ENCODE results near the gene EPHA3.

The EPHA3 gene

GRCh38 chr3:89360156-89360555 is 252.7 kb downstream of the EPHA3 start:
- H4K8ac ChIP-seq (ENCODE audit: low read length): no peak overlapping the region
- H3K9ac ChIP-seq (ENCODE audit: low read length): no peak overlapping the region
- H2BK5ac ChIP-seq (ENCODE audit: low read depth, low read length, poor library complexity, severe bottlenecking): no peak overlapping the region
- no peaks in the 10 kb centered on the region for H3K79me1 ChIP-seq (replicated peaks; ENCODE audit: low read length, poor library complexity, severe bottlenecking)
- no peak overlapping the region for H3K27ac ChIP-seq (ENCODE audit: low read length, poor library complexity, severe bottlenecking)
- H2AK5ac ChIP-seq (ENCODE audit: low read length, severe bottlenecking): no peak overlapping the region
- no peak overlapping the region for H2BK12ac ChIP-seq (ENCODE audit: low read length in 2 of 2)
- no peaks in the 10 kb centered on the region for H3K9me3 ChIP-seq (ENCODE audit: control insufficient read depth, low read length)
- 75% methylated on average over 1 of the region's 1 CpG for WGBS
- H3K4ac ChIP-seq (ENCODE audit: low read depth in 1 of 2, low read length in 2 of 2): no peak overlapping the region
- no peaks in the 10 kb centered on the region for H3K36me3 ChIP-seq (ENCODE audit: control insufficient read depth in 1 of 2, insufficient read depth in 2 of 2, low read depth in 1 of 2, low read length in 2 of 2)
- no peak overlapping the region for H3K18ac ChIP-seq (ENCODE audit: low read depth in 1 of 2, low read length in 2 of 2)
- H3K23ac ChIP-seq (ENCODE audit: low read length in 2 of 2): no peak overlapping the region
- no peak overlapping the region for H2AFZ ChIP-seq (ENCODE audit: low read depth, low read length)
- H3K27me3 ChIP-seq (ENCODE audit: control insufficient read depth in 1 of 2, insufficient read depth in 1 of 2, low read length in 2 of 2): peaks cover 0 to 12% of the 10 kb centered on the region in 2 experiments
- no peak overlapping the region for H4K91ac ChIP-seq (ENCODE audit: low read length)
- H2BK120ac ChIP-seq (ENCODE audit: low read depth, low read length): no peak overlapping the region
- DNase-seq: peak; percentile 46
- H3K4me3 ChIP-seq (ENCODE audit: insufficient read depth in 1 of 2, low read depth in 1 of 2, low read length in 2 of 2): no peak overlapping the region
- H2BK15ac ChIP-seq (ENCODE audit: low read depth, poor library complexity, severe bottlenecking): no peak overlapping the region
- no peak overlapping the region for H3K4me2 ChIP-seq (ENCODE audit: low read length, poor library complexity, severe bottlenecking)
- H3K4me1 ChIP-seq (ENCODE audit: control insufficient read depth, insufficient read depth, low read depth, low read length): no peaks in the 10 kb centered on the region
- no peak overlapping the region for H3K14ac ChIP-seq (ENCODE audit: low read length in 2 of 2)

- Histone ChIP-seq H2BK120ac (ENCODE audit: low read depth, low read length) (no peak overlapping the region), H2BK15ac (ENCODE audit: low read depth, poor library complexity, severe bottlenecking) (no peak overlapping the region), H3K23ac (ENCODE audit: low read length in 2 of 2) (no peak overlapping the region), H3K18ac (ENCODE audit: low read depth in 1 of 2, low read length in 2 of 2) (no peak overlapping the region), H3K4me2 (ENCODE audit: low read length, poor library complexity, severe bottlenecking) (no peak overlapping the region), H3K4me3 (ENCODE audit: insufficient read depth in 1 of 2, low read depth in 1 of 2, low read length in 2 of 2) (no peak overlapping the region), H3K4me1 (ENCODE audit: control insufficient read depth, insufficient read depth, low read depth, low read length) (no peaks in the 10 kb centered on the region), H2BK12ac (ENCODE audit: low read length in 2 of 2) (no peak overlapping the region), H4K8ac (ENCODE audit: low read length) (no peak overlapping the region), H2AK5ac (ENCODE audit: low read length, severe bottlenecking) (no peak overlapping the region), H3K9ac (ENCODE audit: low read length) (no peak overlapping the region), H3K27me3 (ENCODE audit: control insufficient read depth in 1 of 2, insufficient read depth in 1 of 2, low read length in 2 of 2) (peaks cover 0 to 12% of the 10 kb centered on the region in 2 experiments), H3K4ac (ENCODE audit: low read depth in 1 of 2, low read length in 2 of 2) (no peak overlapping the region), H2AFZ (ENCODE audit: low read depth, low read length) (no peak overlapping the region), H2BK5ac (ENCODE audit: low read depth, low read length, poor library complexity, severe bottlenecking) (no peak overlapping the region), H3K9me3 (ENCODE audit: control insufficient read depth, low read length) (no peaks in the 10 kb centered on the region), H3K14ac (ENCODE audit: low read length in 2 of 2) (no peak overlapping the region), H3K27ac (ENCODE audit: low read length, poor library complexity, severe bottlenecking) (no peak overlapping the region), H3K79me1 (replicated peaks; ENCODE audit: low read length, poor library complexity, severe bottlenecking) (no peaks in the 10 kb centered on the region), H3K36me3 (ENCODE audit: control insufficient read depth in 1 of 2, insufficient read depth in 2 of 2, low read depth in 1 of 2, low read length in 2 of 2) (no peaks in the 10 kb centered on the region), H4K91ac (ENCODE audit: low read length) (no peak overlapping the region)
- 77% methylated on average over 1 of the region's 1 CpG for WGBS
- DNase-seq: no peak
Observed at GRCh38 chr3:89362496-89362895, 255.1 kb downstream of the EPHA3 start.

GRCh38 chr3:89363171-89363570 is 255.8 kb downstream of the EPHA3 start:
- no peak overlapping the region for H4K91ac ChIP-seq (ENCODE audit: low read length)
- no peak overlapping the region for H3K4ac ChIP-seq (ENCODE audit: low read depth in 1 of 2, low read length in 2 of 2)
- WGBS: 92% methylated on average over 3 of the region's 3 CpGs
- H3K4me1 ChIP-seq (ENCODE audit: control insufficient read depth, insufficient read depth, low read depth, low read length): no peaks in the 10 kb centered on the region
- H4K8ac ChIP-seq (ENCODE audit: low read length): no peak overlapping the region
- H3K18ac ChIP-seq (ENCODE audit: low read depth in 1 of 2, low read length in 2 of 2): peak overlapping the region in 1 of 2 experiments; percentile 12
- no peaks in the 10 kb centered on the region for H3K79me1 ChIP-seq (replicated peaks; ENCODE audit: low read length, poor library complexity, severe bottlenecking)
- no peak overlapping the region for H2AK5ac ChIP-seq (ENCODE audit: low read length, severe bottlenecking)
- no peak overlapping the region for H2BK15ac ChIP-seq (ENCODE audit: low read depth, poor library complexity, severe bottlenecking)
- DNase-seq: no peak
- H3K4me2 ChIP-seq (ENCODE audit: low read length, poor library complexity, severe bottlenecking): no peak overlapping the region
- no peak overlapping the region for H3K9ac ChIP-seq (ENCODE audit: low read length)
- no peak overlapping the region for H3K27ac ChIP-seq (ENCODE audit: low read length, poor library complexity, severe bottlenecking)
- no peaks in the 10 kb centered on the region for H3K36me3 ChIP-seq (ENCODE audit: control insufficient read depth in 1 of 2, insufficient read depth in 2 of 2, low read depth in 1 of 2, low read length in 2 of 2)
- peak overlapping the region in 1 of 2 experiments; percentile 39 for H2BK12ac ChIP-seq (ENCODE audit: low read length in 2 of 2)
- peaks cover 0 to 12% of the 10 kb centered on the region in 2 experiments for H3K27me3 ChIP-seq (ENCODE audit: control insufficient read depth in 1 of 2, insufficient read depth in 1 of 2, low read length in 2 of 2)
- no peak overlapping the region for H2BK5ac ChIP-seq (ENCODE audit: low read depth, low read length, poor library complexity, severe bottlenecking)
- no peak overlapping the region for H3K4me3 ChIP-seq (ENCODE audit: insufficient read depth in 1 of 2, low read depth in 1 of 2, low read length in 2 of 2)
- H3K23ac ChIP-seq (ENCODE audit: low read length in 2 of 2): no peak overlapping the region
- H3K14ac ChIP-seq (ENCODE audit: low read length in 2 of 2): no peak overlapping the region
- H2BK120ac ChIP-seq (ENCODE audit: low read depth, low read length): no peak overlapping the region
- no peak overlapping the region for H2AFZ ChIP-seq (ENCODE audit: low read depth, low read length)
- no peaks in the 10 kb centered on the region for H3K9me3 ChIP-seq (ENCODE audit: control insufficient read depth, low read length)

GRCh38 chr3:89364314-89364713 is 256.9 kb downstream of the EPHA3 start:
- Histone ChIP-seq H3K4me2 (ENCODE audit: low read length, poor library complexity, severe bottlenecking) (no peak overlapping the region), H2BK120ac (ENCODE audit: low read depth, low read length) (no peak overlapping the region), H3K27me3 (ENCODE audit: control insufficient read depth in 1 of 2, insufficient read depth in 1 of 2, low read length in 2 of 2) (peaks cover 0 to 12% of the 10 kb centered on the region in 2 experiments), H2BK5ac (ENCODE audit: low read depth, low read length, poor library complexity, severe bottlenecking) (no peak overlapping the region), H3K18ac (ENCODE audit: low read depth in 1 of 2, low read length in 2 of 2) (no peak overlapping the region), H2AK5ac (ENCODE audit: low read length, severe bottlenecking) (no peak overlapping the region), H3K9ac (ENCODE audit: low read length) (no peak overlapping the region), H3K14ac (ENCODE audit: low read length in 2 of 2) (no peak overlapping the region), H2BK15ac (ENCODE audit: low read depth, poor library complexity, severe bottlenecking) (no peak overlapping the region), H4K91ac (ENCODE audit: low read length) (no peak overlapping the region), H2AFZ (ENCODE audit: low read depth, low read length) (no peak overlapping the region), H3K79me1 (replicated peaks; ENCODE audit: low read length, poor library complexity, severe bottlenecking) (no peaks in the 10 kb centered on the region), H3K4me1 (ENCODE audit: control insufficient read depth, insufficient read depth, low read depth, low read length) (no peaks in the 10 kb centered on the region), H3K36me3 (ENCODE audit: control insufficient read depth in 1 of 2, insufficient read depth in 2 of 2, low read depth in 1 of 2, low read length in 2 of 2) (no peaks in the 10 kb centered on the region), H3K9me3 (ENCODE audit: control insufficient read depth, low read length) (no peaks in the 10 kb centered on the region), H4K8ac (ENCODE audit: low read length) (no peak overlapping the region), H3K4me3 (ENCODE audit: insufficient read depth in 1 of 2, low read depth in 1 of 2, low read length in 2 of 2) (no peak overlapping the region), H3K27ac (ENCODE audit: low read length, poor library complexity, severe bottlenecking) (no peak overlapping the region), H3K23ac (ENCODE audit: low read length in 2 of 2) (no peak overlapping the region), H3K4ac (ENCODE audit: low read depth in 1 of 2, low read length in 2 of 2) (no peak overlapping the region), H2BK12ac (ENCODE audit: low read length in 2 of 2) (no peak overlapping the region)
- DNase-seq: peak; percentile 11

Data from mesenchymal stem cell (in vitro differentiated cells and primary cell).